GM18873 (cell line): Measurements from ENCODE around the gene TMEM151A.
"Not testable (repeated sequence)": the region's sequence is repeated elsewhere in the genome, so short reads cannot be mapped to it uniquely, and the experiment has no call there.

Experiments
- ATAC-seq: cut with Tn5 transposase; IDR thresholded peaks from one replicate; pipeline ENCODE4 v1.9.1; 2021; ENCODE audit warnings: mild to moderate bottlenecking, moderate library complexity, moderate number of reproducible peaks; ENCODE audit not compliant: unreplicated experiment, low FRiP score

The TMEM151A gene

GRCh38 chr11:66291706-66292542 lies at the start of gene TMEM151A:
Gene TMEM151A (plus strand): TSS chr11:66291894. CDS start chr11:66292014, 120 bp downstream.
- no peak for ATAC-seq

GRCh38 chr11:66242095-66242765 lies 49.5 kb upstream of the TMEM151A start:
- ATAC-seq: no peak

GRCh38 chr11:66243782-66244535 lies 47.7 kb upstream of the TMEM151A start:
- no peak for ATAC-seq

- ATAC-seq: no peak
Measured at GRCh38 chr11:66247295-66247694, 44.4 kb upstream of the TMEM151A start.

GRCh38 chr11:66247801-66248200 lies 43.9 kb upstream of the TMEM151A start:
- no peak for ATAC-seq

- ATAC-seq: no peak
Measured at GRCh38 chr11:66248903-66249302, 42.8 kb upstream of the TMEM151A start.

GRCh38 chr11:66251809-66252208 lies 39.9 kb upstream of the TMEM151A start:
- no peak for ATAC-seq

GRCh38 chr11:66253081-66253480 lies 38.6 kb upstream of the TMEM151A start:
- ATAC-seq: not testable (repeated sequence)

- ATAC-seq: peak; percentile 4
Measured at GRCh38 chr11:66258473-66258893, 33.2 kb upstream of the TMEM151A start.

GRCh38 chr11:66259225-66259624 lies 32.5 kb upstream of the TMEM151A start:
- ATAC-seq: no peak

- no peak for ATAC-seq
Measured at GRCh38 chr11:66259956-66260355, 31.7 kb upstream of the TMEM151A start.

- no peak for ATAC-seq
Measured at GRCh38 chr11:66261578-66261977, 30.1 kb upstream of the TMEM151A start.

GRCh38 chr11:66262191-66262590 lies 29.5 kb upstream of the TMEM151A start:
- ATAC-seq: no peak

GRCh38 chr11:66262696-66263095 lies 29.0 kb upstream of the TMEM151A start:
- no peak for ATAC-seq

GRCh38 chr11:66263231-66263630 lies 28.5 kb upstream of the TMEM151A start:
- ATAC-seq: no peak

GRCh38 chr11:66263785-66264184 lies 27.9 kb upstream of the TMEM151A start:
- no peak for ATAC-seq

- no peak for ATAC-seq
Measured at GRCh38 chr11:66264383-66264782, 27.3 kb upstream of the TMEM151A start.

- ATAC-seq: no peak
Measured at GRCh38 chr11:66264914-66265313, 26.8 kb upstream of the TMEM151A start.

GRCh38 chr11:66265531-66266377 lies 25.9 kb upstream of the TMEM151A start:
- ATAC-seq: no peak

GRCh38 chr11:66266378-66267038 lies 25.2 kb upstream of the TMEM151A start:
- ATAC-seq: no peak
